Neutrophil (primary cell): ENCODE measurements around the gene ATF7IP.

ENCODE experiments used
- H3K27ac ChIP-seq: fragments of 200-600 bp; sonication (generic); 2 replicates; pipeline ENCODE4 v1.5.1; 2016; ENCODE audit warnings: mild to moderate bottlenecking, moderate library complexity
- H3K27me3 ChIP-seq: fragments of 200-600 bp; sonication (generic); 2 replicates; pipeline ENCODE4 v1.6.0; 2016; ENCODE audit warnings: mild to moderate bottlenecking
- H3K36me3 ChIP-seq: fragments of 200-600 bp; sonication (generic); 2 replicates; pipeline ENCODE4 v1.5.1; 2017
- H3K4me1 ChIP-seq, 2 experiments: fragments of 200-600 bp in 1 of 2; sonication (generic) in 1 of 2; 1 replicate in 1 of 2; 2 replicates in 1 of 2; pipeline versions ENCODE4 v1.5.1 to v1.6.1; 2013 to 2016; ENCODE audit warnings: low read depth in 1 of 2, low read length in 1 of 2, mild to moderate bottlenecking in 1 of 2, moderate library complexity in 1 of 2; ENCODE audit not compliant: control insufficient read depth in 1 of 2, insufficient read depth in 1 of 2
- H3K4me3 ChIP-seq, 2 experiments: fragments of 200-600 bp in 1 of 2; sonication (generic) in 1 of 2; 1 replicate in 1 of 2; 2 replicates in 1 of 2; pipeline ENCODE4 v1.5.1; 2013 to 2016; ENCODE audit warnings: low read depth in 1 of 2, low read length in 1 of 2, mild to moderate bottlenecking in 1 of 2, moderate library complexity in 1 of 2
- H3K9me3 ChIP-seq: fragments of 200-600 bp; sonication (generic); 2 replicates; pipeline ENCODE4 v1.5.1; 2016
- CTCF ChIP-seq: fragments of 200-600 bp; sonication (generic); IDR thresholded peaks from 2 replicates; pipeline ENCODE4 v1.5.1; 2016; ENCODE audit warnings: antibody characterized with exemption

The ATF7IP gene

GRCh38 chr12:14548609-14549008, 183.1 kb downstream of the ATF7IP start:
- Histone ChIP-seq H3K9me3 (no peaks in the 10 kb centered on the region), H3K36me3 (peaks cover 42% of the 10 kb centered on the region), H3K4me1 (peaks cover 13 to 17% of the 10 kb centered on the region in 2 experiments), H3K27me3 (no peaks in the 10 kb centered on the region), H3K4me3 (no peak overlapping the region), H3K27ac (peak overlapping the region; percentile 47)
- no peak for TF ChIP-seq CTCF
